ENCODE measurements around the gene NAGPA.

The NAGPA gene

GRCh38 chr16:5073279-5073629, 39.5 kb upstream of the NAGPA start:
- TF ChIP-seq FOXP2 (optimal IDR thresholded peaks at IDR 0.05; ENCODE audit: borderline replicate concordance, extremely low read depth, extremely low read length, insufficient read depth) (no peak), SIN3A (IDR thresholded peaks at IDR 0.05; ENCODE audit: borderline replicate concordance, insufficient read depth, low read length) (no peak), TAF1 (IDR thresholded peaks at IDR 0.05; ENCODE audit: borderline replicate concordance, insufficient read depth, low read length) (no peak)

GRCh38 chr16:5072334-5073278, 38.9 kb upstream of the NAGPA start:
- no peak for TF ChIP-seq FOXP2 (optimal IDR thresholded peaks at IDR 0.05; ENCODE audit: borderline replicate concordance, extremely low read depth, extremely low read length, insufficient read depth)
- no peak for TF ChIP-seq REST (IDR thresholded peaks at IDR 0.05; ENCODE audit: insufficient read depth in 1 of 2, low read depth in 2 of 2, low read length in 2 of 2)
- TF ChIP-seq SIN3A (IDR thresholded peaks at IDR 0.05; ENCODE audit: borderline replicate concordance, insufficient read depth, low read length), result no peak
- no peak for TF ChIP-seq TAF1 (IDR thresholded peaks at IDR 0.05; ENCODE audit: borderline replicate concordance, insufficient read depth, low read length)
- TF ChIP-seq POLR2AphosphoS5 (IDR thresholded peaks at IDR 0.05; ENCODE audit: low read depth, low read length), result no peak

DNA sequence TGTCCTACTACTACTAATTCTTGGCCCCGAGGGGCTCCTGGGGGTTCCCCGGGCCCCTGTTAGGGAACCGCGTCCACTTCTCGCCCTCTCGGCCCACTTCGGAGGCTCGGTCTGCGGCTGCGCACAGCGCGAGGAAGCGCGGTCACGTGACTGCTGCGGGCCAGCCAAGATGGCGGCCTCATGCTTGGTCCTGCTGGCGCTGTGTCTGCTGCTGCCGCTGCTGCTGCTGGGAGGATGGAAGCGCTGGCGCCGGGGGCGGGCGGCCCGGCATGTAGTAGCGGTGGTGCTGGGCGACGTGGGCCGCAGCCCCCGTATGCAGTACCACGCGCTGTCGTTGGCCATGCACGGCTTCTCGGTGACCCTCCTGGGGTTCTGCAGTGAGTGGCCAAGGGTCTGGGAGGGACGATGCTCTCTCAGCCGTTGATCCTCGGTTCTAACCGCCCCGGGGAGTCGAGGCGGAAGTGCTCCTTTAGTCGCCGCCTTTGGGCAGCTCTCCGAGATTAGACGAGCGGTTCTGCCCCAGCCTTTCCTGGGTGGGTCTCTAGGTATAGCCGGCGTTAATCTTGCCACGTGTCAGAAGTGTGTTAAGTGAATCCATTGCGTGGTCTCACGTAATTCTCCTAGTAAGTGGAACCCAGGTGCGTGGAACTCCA, 38.1 kb upstream of the NAGPA start, which contains the start of gene ALG1:
Gene ALG1 (plus strand): TSS at position 163 of the 653 bp plus-strand sequence. CDS start 7 bp downstream, at position 170.
- TF ChIP-seq REST (IDR thresholded peaks at IDR 0.05; ENCODE audit: insufficient read depth in 1 of 2, low read depth in 2 of 2, low read length in 2 of 2), result no peak
- no peak for TF ChIP-seq SIN3A (IDR thresholded peaks at IDR 0.05; ENCODE audit: borderline replicate concordance, insufficient read depth, low read length)
- peak; percentile 90 for TF ChIP-seq POLR2AphosphoS5 (IDR thresholded peaks at IDR 0.05; ENCODE audit: low read depth, low read length)
- TF ChIP-seq TAF1 (IDR thresholded peaks at IDR 0.05; ENCODE audit: borderline replicate concordance, insufficient read depth, low read length), result peak; percentile 82; the same call in 1 of the 2 replicates
- peak; percentile 76 for TF ChIP-seq FOXP2 (optimal IDR thresholded peaks at IDR 0.05; ENCODE audit: borderline replicate concordance, extremely low read depth, extremely low read length, insufficient read depth)

- TF ChIP-seq TAF1 (IDR thresholded peaks at IDR 0.05; ENCODE audit: borderline replicate concordance, insufficient read depth, low read length), result no peak
- no peak for TF ChIP-seq SIN3A (IDR thresholded peaks at IDR 0.05; ENCODE audit: borderline replicate concordance, insufficient read depth, low read length)
- TF ChIP-seq FOXP2 (optimal IDR thresholded peaks at IDR 0.05; ENCODE audit: borderline replicate concordance, extremely low read depth, extremely low read length, insufficient read depth), result no peak
- TF ChIP-seq REST (IDR thresholded peaks at IDR 0.05; ENCODE audit: insufficient read depth in 1 of 2, low read depth in 2 of 2, low read length in 2 of 2), result no peak
- TF ChIP-seq POLR2AphosphoS5 (IDR thresholded peaks at IDR 0.05; ENCODE audit: low read depth, low read length), result no peak
Measured at GRCh38 chr16:5071341-5071680, 37.6 kb upstream of the NAGPA start.

DNA sequence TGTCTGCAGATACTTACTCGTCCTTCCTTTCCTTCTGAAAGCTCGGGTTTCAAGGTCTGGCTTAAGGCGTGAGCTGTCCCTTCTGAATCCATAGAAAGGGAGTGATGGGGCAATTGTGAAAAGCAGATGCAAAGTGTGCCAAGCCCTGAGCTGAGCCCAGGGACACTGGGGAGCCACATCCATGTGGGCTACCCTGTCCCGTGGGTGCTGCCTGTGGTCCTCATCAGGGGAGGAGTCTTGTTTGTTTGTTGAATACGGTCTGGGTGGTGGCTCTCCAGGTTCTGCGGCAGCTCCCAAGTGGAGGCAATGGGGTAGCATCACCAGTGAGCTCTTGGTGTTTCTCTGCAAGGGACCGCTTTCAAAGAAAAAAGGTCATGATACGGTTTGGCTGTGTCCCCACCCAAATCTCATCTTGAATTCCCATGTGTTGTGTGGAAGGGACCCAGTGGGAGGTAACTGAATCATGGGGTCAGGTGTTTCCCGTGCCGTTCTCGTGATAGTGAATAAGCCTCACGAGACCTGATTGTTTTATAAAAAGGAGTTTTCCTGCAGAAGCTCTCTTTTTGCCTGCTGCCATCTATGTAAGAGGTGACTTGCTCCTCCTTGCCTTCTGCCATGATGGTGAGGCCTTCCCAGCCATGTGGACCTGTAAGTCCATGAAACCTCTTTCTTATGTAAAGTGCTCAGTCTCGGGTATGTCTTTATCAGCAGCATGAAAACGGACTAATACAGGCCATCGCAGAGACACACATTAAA, 36.9 kb upstream of the NAGPA start:
- TF ChIP-seq TAF1 (IDR thresholded peaks at IDR 0.05; ENCODE audit: borderline replicate concordance, insufficient read depth, low read length) (no peak), POLR2AphosphoS5 (IDR thresholded peaks at IDR 0.05; ENCODE audit: low read depth, low read length) (no peak), SIN3A (IDR thresholded peaks at IDR 0.05; ENCODE audit: borderline replicate concordance, insufficient read depth, low read length) (no peak), FOXP2 (optimal IDR thresholded peaks at IDR 0.05; ENCODE audit: borderline replicate concordance, extremely low read depth, extremely low read length, insufficient read depth) (no peak), REST (IDR thresholded peaks at IDR 0.05; ENCODE audit: insufficient read depth in 1 of 2, low read depth in 2 of 2, low read length in 2 of 2) (no peak)
